IMR-90 (cell line): ENCODE results near the gene INHBE. TPM values are rescaled to one million over a fixed set of nuclear protein-coding genes. Genes with fewer than 3 reads are reported as not detected.

Experiments used
- ATAC-seq: fragments of 200-7000 bp; cut with Tn5 transposase; 2 replicates; pipeline ENCODE4 v1.9.1; 2020; ENCODE audit warnings: low read depth, mild to moderate bottlenecking, moderate library complexity
- BruUV-seq: library from RNA; stranded (reverse); fragments of 400-500 nt; replicated peaks from 2 replicates; lab custom pipeline; 2021; lab: Mats Ljungman, UMichigan
- CTCF ChIA-PET: fragments of 300-600 bp; formaldehyde crosslinking; extraction: SDS; loops from one replicate; lab custom pipeline; 2021; ENCODE audit warnings: antibody characterized with exemption; lab: Yijun Ruan, JAX
- POLR2A ChIA-PET: fragments of 300-600 bp; sonication (Branson Sonifier 250); formaldehyde crosslinking; loops from one replicate; lab custom pipeline; 2022; ENCODE audit warnings: antibody characterized with exemption; ENCODE audit not compliant: unreplicated experiment; lab: Charles Lee
- DNase-seq: peaks from one replicate; pipeline ENCODE4 v3.0.0; 2013
- H2AFZ ChIP-seq: replicated peaks from 2 replicates; pipeline ENCODE3; 2013; ENCODE audit warnings: low read length, mild to moderate bottlenecking; ENCODE audit not compliant: poor library complexity
- H2AK5ac ChIP-seq: 2 replicates; pipeline ENCODE4 v1.6.1; 2013; ENCODE audit warnings: low read depth, low read length, inconsistent platforms
- H2AK9ac ChIP-seq: replicated peaks from 2 replicates; pipeline ENCODE3; 2013; ENCODE audit warnings: mild to moderate bottlenecking, low read depth, low read length, moderate library complexity; ENCODE audit not compliant: poor library complexity
- H2BK120ac ChIP-seq: 2 replicates; pipeline ENCODE4 v1.6.1; 2013; ENCODE audit warnings: low read depth, low read length, inconsistent platforms
- H2BK15ac ChIP-seq: 3 replicates; pipeline ENCODE4 v1.6.1; 2013; ENCODE audit warnings: low read depth, low read length, inconsistent platforms
- H2BK20ac ChIP-seq: 2 replicates; pipeline ENCODE4 v1.6.1; 2013; ENCODE audit warnings: low read depth, mild to moderate bottlenecking, inconsistent platforms, low read length, moderate library complexity
- H2BK5ac ChIP-seq: 2 replicates; pipeline ENCODE4 v1.6.1; 2013; ENCODE audit warnings: mild to moderate bottlenecking, low read depth, low read length, inconsistent platforms; ENCODE audit not compliant: poor library complexity, severe bottlenecking
- H3K14ac ChIP-seq: replicated peaks from 2 replicates; pipeline ENCODE4 v1.6.1; 2013; ENCODE audit warnings: low read depth, low read length, inconsistent platforms
- H3K18ac ChIP-seq: 2 replicates; pipeline ENCODE4 v1.6.1; 2013; ENCODE audit warnings: low read depth, low read length, control low read depth
- H3K23ac ChIP-seq: 2 replicates; pipeline ENCODE4 v1.6.1; 2013; ENCODE audit warnings: low read depth, low read length, inconsistent platforms
- H3K27ac ChIP-seq: 2 replicates; pipeline ENCODE4 v1.5.1; 2013; ENCODE audit warnings: mild to moderate bottlenecking, control low read depth, low read length; ENCODE audit not compliant: insufficient read depth
- H3K27me3 ChIP-seq: 2 replicates; pipeline ENCODE4 v1.6.1; 2013; ENCODE audit warnings: low read length; ENCODE audit not compliant: control insufficient read depth, insufficient read depth
- H3K36me3 ChIP-seq: 2 replicates; pipeline ENCODE4 v1.6.1; 2013; ENCODE audit warnings: low read length, mixed read lengths; ENCODE audit not compliant: control insufficient read depth, insufficient read depth
- H3K4ac ChIP-seq: 2 replicates; pipeline ENCODE4 v1.6.1; 2013; ENCODE audit warnings: low read depth, low read length, inconsistent platforms
- H3K4me1 ChIP-seq: 2 replicates; pipeline ENCODE4 v1.6.1; 2013; ENCODE audit warnings: low read length, mixed read lengths; ENCODE audit not compliant: control insufficient read depth, insufficient read depth
- H3K4me2 ChIP-seq: 2 replicates; pipeline ENCODE4 v1.6.1; 2013; ENCODE audit warnings: low read depth, mild to moderate bottlenecking, control low read depth, low read length, moderate library complexity
- H3K4me3 ChIP-seq: 2 replicates; pipeline ENCODE4 v1.5.1; 2013; ENCODE audit warnings: low read depth, mild to moderate bottlenecking, control low read depth, low read length, moderate library complexity; ENCODE audit not compliant: insufficient read depth
- H3K56ac ChIP-seq: 2 replicates; pipeline ENCODE4 v1.6.1; 2013; ENCODE audit warnings: low read length, inconsistent platforms; ENCODE audit not compliant: insufficient read depth; ENCODE audit errors: extremely low read depth
- H3K79me1 ChIP-seq, 2 experiments: 2 replicates each; pipeline ENCODE4 v1.6.1; 2013; ENCODE audit warnings: low read length in 2 of 2, inconsistent platforms in 1 of 2, low read depth in 1 of 2
- H3K9ac ChIP-seq: 2 replicates; pipeline ENCODE4 v1.6.1; 2013; ENCODE audit warnings: low read depth, low read length, control low read depth
- H3K9me1 ChIP-seq: 2 replicates; pipeline ENCODE4 v1.6.1; 2013; ENCODE audit warnings: low read length, inconsistent platforms; ENCODE audit not compliant: insufficient read depth
- H3K9me3 ChIP-seq: 2 replicates; pipeline ENCODE4 v1.6.1; 2013; ENCODE audit warnings: low read length; ENCODE audit not compliant: control insufficient read depth, insufficient read depth
- H4K20me1 ChIP-seq: 2 replicates; pipeline ENCODE4 v1.6.1; 2013; ENCODE audit warnings: low read length, inconsistent platforms; ENCODE audit not compliant: insufficient read depth
- H4K5ac ChIP-seq: 2 replicates; pipeline ENCODE4 v1.6.1; 2013; ENCODE audit warnings: mild to moderate bottlenecking, low read depth, low read length, control low read depth
- H4K8ac ChIP-seq, 2 experiments: 2 replicates each; pipeline ENCODE4 v1.6.1; 2013; ENCODE audit warnings: low read depth in 2 of 2, low read length in 2 of 2, control low read depth in 1 of 2, inconsistent platforms in 1 of 2
- H4K91ac ChIP-seq: 2 replicates; pipeline ENCODE4 v1.6.1; 2013; ENCODE audit warnings: low read depth, low read length, inconsistent platforms; ENCODE audit not compliant: insufficient read depth
- BHLHE40 ChIP-seq: fragments of 150-350 bp; IDR thresholded peaks from 2 replicates; pipeline ENCODE4 v1.6.1; 2016; ENCODE audit warnings: mild to moderate bottlenecking, low read depth, low read length
- CEBPB ChIP-seq: IDR thresholded peaks from 2 replicates; pipeline ENCODE4 v1.6.1; 2012; ENCODE audit warnings: low read depth, low read length, improper control_type of control experiment
- CHD1 ChIP-seq: IDR thresholded peaks from 2 replicates; pipeline ENCODE4 v1.6.1; 2012; ENCODE audit warnings: low read depth, low read length, improper control_type of control experiment
- CTCF ChIP-seq: conservative IDR thresholded peaks from 2 replicates; pipeline ENCODE4 v1.5.1; 2012; ENCODE audit warnings: mild to moderate bottlenecking, low read depth, low read length, improper control_type of control experiment
- ELK1 ChIP-seq: fragments of 150-350 bp; IDR thresholded peaks from 2 replicates; pipeline ENCODE4 v1.6.1; 2016; ENCODE audit warnings: low read depth, mild to moderate bottlenecking, low read length, moderate library complexity, borderline replicate concordance
- FOS ChIP-seq: fragments of 150-350 bp; IDR thresholded peaks from 2 replicates; pipeline ENCODE4 v1.6.1; 2016; ENCODE audit warnings: low read depth, low read length
- MAFK ChIP-seq: IDR thresholded peaks from 2 replicates; pipeline ENCODE4 v1.6.1; 2012; ENCODE audit warnings: low read depth, low read length, improper control_type of control experiment
- MAZ ChIP-seq: IDR thresholded peaks from 2 replicates; pipeline ENCODE4 v1.6.1; 2012; ENCODE audit warnings: low read depth, mild to moderate bottlenecking, low read length, improper control_type of control experiment, moderate library complexity, borderline replicate concordance
- MXI1 ChIP-seq: IDR thresholded peaks from 2 replicates; pipeline ENCODE4 v1.6.1; 2012; ENCODE audit warnings: low read depth, mild to moderate bottlenecking, low read length, moderate library complexity, borderline replicate concordance
- NFE2L2 ChIP-seq: fragments of 150-350 bp; IDR thresholded peaks from 2 replicates; pipeline ENCODE4 v1.6.1; 2016; ENCODE audit warnings: low read depth, mild to moderate bottlenecking, low read length
- POLR2A ChIP-seq: IDR thresholded peaks from 2 replicates; pipeline ENCODE4 v1.6.1; 2012; ENCODE audit warnings: mild to moderate bottlenecking, low read depth, low read length
- RAD21 ChIP-seq: IDR thresholded peaks from 2 replicates; pipeline ENCODE4 v1.6.1; 2012; ENCODE audit warnings: low read length, improper control_type of control experiment
- RCOR1 ChIP-seq: IDR thresholded peaks from 2 replicates; pipeline ENCODE4 v1.6.1; 2012; ENCODE audit warnings: mild to moderate bottlenecking, low read length, improper control_type of control experiment; ENCODE audit not compliant: insufficient replicate concordance
- RFX5 ChIP-seq: IDR thresholded peaks from 2 replicates; pipeline ENCODE4 v1.8.0; 2012; ENCODE audit warnings: low read depth, mild to moderate bottlenecking, low read length, moderate library complexity
- SMC3 ChIP-seq: fragments of 150-350 bp; IDR thresholded peaks from 2 replicates; pipeline ENCODE4 v1.6.1; 2016; ENCODE audit warnings: low read depth, mild to moderate bottlenecking, antibody characterized with exemption, low read length, moderate library complexity
- USF2 ChIP-seq: fragments of 150-350 bp; IDR thresholded peaks from 2 replicates; pipeline ENCODE4 v1.6.1; 2017; ENCODE audit warnings: mild to moderate bottlenecking, antibody characterized with exemption, low read length, low read depth
- WGBS, 2 experiments: methylation state at CpG; one replicate each; pipeline versions ENCODE4 v1.1.5 to v1.1.7; 2013; ENCODE audit warnings: missing lambda C conversion rate in 2 of 2; ENCODE audit not compliant: insufficient read length in 1 of 2; ENCODE audit errors: extremely low coverage in 2 of 2; 5-methylcytosine and 5-hydroxymethylcytosine counted together
- dilution Hi-C: fragments of 300-500 bp; cut with HindIII; formaldehyde crosslinking; loops from one replicate; pipeline ENCODE4 v1.14.3; 2018; ENCODE audit warnings: low sequenced_read_pairs; ENCODE audit not compliant: unreplicated experiment
- in situ Hi-C: fragments of 300-500 bp; cut with MboI; formaldehyde crosslinking; loops from 3 replicates; pipeline ENCODE4 v1.14.3; 2019; ENCODE audit warnings: low sequenced_read_pairs, inconsistent platforms, mixed read lengths
- intact Hi-C: fragments of 100-400 bp; cut with micrococcal nuclease; formaldehyde crosslinking; loops from 2 replicates; pipeline ENCODE4 v1.10.0; 2022
- polyA plus RNA-seq, 3 experiments: library from polyadenylated mRNA; depleted of rRNA; stranded (reverse); fragments of >200 nt; gene quantifications; 2 replicates each; pipeline ENCODE4 v1.2.3, GENCODE V29; 2012; ENCODE audit warnings: low replicate concordance in 1 of 3
- total RNA-seq: library from RNA; depleted of rRNA; stranded (reverse); fragments of >200 nt; gene quantifications from 2 replicates; pipeline ENCODE4 v1.2.3, GENCODE V29; 2012

Gene INHBE
- total and polyA plus RNA-seq, 2 of the 4 experiments (the other 2 are of a cell fraction), result 0.90 to 1.7 TPM

GRCh38 chr12:57476993-57477709 is 22.0 kb downstream of the INHBE start:
- H3K4me3 ChIP-seq, result no peak overlapping the region
- H2BK15ac ChIP-seq, result no peak overlapping the region
- H3K14ac ChIP-seq, result no peak overlapping the region
- no peak overlapping the region for H3K18ac ChIP-seq
- H2BK120ac ChIP-seq, result no peak overlapping the region
- ChIA-PET CTCF (no interaction called here), POLR2A (no interaction called here)
- ATAC-seq, result no peak
- in situ Hi-C loops, result no loop called here
- H3K4me1 ChIP-seq, result 0 out of 2 replicates have a peak, but pooled peaks cover 3% of the 10 kb centered on the region
- no peak overlapping the region for H2AK5ac ChIP-seq
- no peaks in the 10 kb centered on the region for H3K36me3 ChIP-seq
- no peak overlapping the region for H3K56ac ChIP-seq
- TF ChIP-seq MAFK, result no peak
- TF ChIP-seq FOS, result no peak
- no peak for TF ChIP-seq BHLHE40
- no peak for TF ChIP-seq CEBPB
- TF ChIP-seq RCOR1, result no peak
- TF ChIP-seq CTCF, result no peak
- TF ChIP-seq NFE2L2, result no peak
- no peak for TF ChIP-seq CHD1
- no peak for TF ChIP-seq RFX5
- TF ChIP-seq MXI1, result no peak
- TF ChIP-seq POLR2A, result no peak
- TF ChIP-seq RAD21, result no peak
- no peak for TF ChIP-seq SMC3
- TF ChIP-seq ELK1, result no peak
- no peak for TF ChIP-seq MAZ
- TF ChIP-seq USF2, result no peak
- H4K8ac ChIP-seq, result peak overlapping the region in 1 of 2 experiments; percentile 52; a peak in 1 of 4 replicates
- intact Hi-C loops, result no loop called here
- no TSS peak for BruUV-seq
- no peak overlapping the region for H2AK9ac ChIP-seq
- no peaks in the 10 kb centered on the region for H4K20me1 ChIP-seq
- no peak overlapping the region for H3K9ac ChIP-seq
- no peak overlapping the region for H4K5ac ChIP-seq
- no peak overlapping the region for H3K23ac ChIP-seq
- dilution Hi-C loops, result no loop called here
- WGBS, 2 experiments, result 82% methylated on average over 13 of the region's 15 CpGs; no CpG with 5 or more reads in 1 of the 2 experiments
- no peak overlapping the region for H4K91ac ChIP-seq
- no peaks in the 10 kb centered on the region for H3K79me1 ChIP-seq
- no peak overlapping the region for H2BK20ac ChIP-seq
- H3K9me3 ChIP-seq, result no peaks in the 10 kb centered on the region; the same call in 1 of the 2 replicates
- no peak overlapping the region for H3K4ac ChIP-seq
- H3K4me2 ChIP-seq, result no peak overlapping the region
- H3K9me1 ChIP-seq, result no peaks in the 10 kb centered on the region
- no peak for DNase-seq
- H2BK5ac ChIP-seq, result no peak overlapping the region
- H2AFZ ChIP-seq, result peak overlapping the region; percentile 62
- no peak overlapping the region for H3K27ac ChIP-seq
- peaks cover 60% of the 10 kb centered on the region for H3K27me3 ChIP-seq
